ENCODE data around the gene TNP2.

GRCh38 chr16:11252482-11252931 lies 16.6 kb downstream of the TNP2 start:
- TF ChIP-seq CTCF (IDR thresholded peaks at IDR 0.05) (no peak), EP300 (IDR thresholded peaks at IDR 0.05) (no peak), POLR2A (IDR thresholded peaks at IDR 0.05) (no peak)
